PC-9 (cell line): ENCODE measurements around the gene ZDHHC11B.
"Not testable (repeated sequence)": the region's sequence is repeated elsewhere in the genome, so short reads cannot be mapped to it uniquely, and the experiment has no call there.

Source experiments
- CTCF ChIP-seq: fragments of 200-600 bp; sonication (generic); conservative IDR thresholded peaks from 2 replicates; pipeline ENCODE4 v1.6.1; 2017; ENCODE audit warnings: mixed run types, antibody characterized with exemption, mild to moderate bottlenecking, moderate library complexity
- EZH2 ChIP-seq: fragments of 200-600 bp; sonication (generic); IDR thresholded peaks from 2 replicates; pipeline ENCODE4 v1.8.0; 2017; ENCODE audit warnings: antibody characterized with exemption, low read depth

GRCh38 chr5:682651-683358, 101.7 kb downstream of the ZDHHC11B start:
- not testable (repeated sequence) for TF ChIP-seq CTCF, EZH2
